ENCODE results near the gene IPO13. TPM values are rescaled to one million over a fixed set of nuclear protein-coding genes. Genes with fewer than 3 reads are reported as not detected.

Gene IPO13
- total and polyA plus RNA-seq, 2 experiments from 2014 or later: 26.2 to 28.6 TPM

DNA sequence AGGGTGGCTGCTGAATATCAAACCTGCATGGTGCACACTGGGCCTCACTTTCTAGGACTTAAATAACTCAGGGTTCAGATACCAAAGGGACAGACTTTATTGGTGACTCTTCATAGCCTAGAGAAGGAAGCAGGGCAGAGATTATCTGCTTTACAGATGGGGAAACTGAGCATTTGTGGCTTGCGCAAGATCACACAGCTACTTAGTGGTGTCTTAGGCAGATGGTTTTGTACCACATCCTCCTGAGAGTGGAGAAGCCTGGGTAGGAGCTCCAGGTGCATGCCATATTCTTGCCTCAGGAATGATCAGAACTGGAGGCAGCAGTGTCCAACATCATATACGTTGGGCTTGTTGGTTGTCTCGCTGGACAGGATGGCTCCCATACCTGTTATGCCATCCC lies 16.3 kb downstream of the IPO13 start:
- Histone ChIP-seq H3K4me1 (ENCODE audit: low read depth) (no peaks in the 10 kb centered on the region), H3K27ac (no peak overlapping the region), H3K4me3 (no peak overlapping the region), H3K27me3 (no peaks in the 10 kb centered on the region), H3K9me3 (ENCODE audit: low read depth) (no peaks in the 10 kb centered on the region), H3K36me3 (peaks cover 13% of the 10 kb centered on the region)
- no peak for DNase-seq (ENCODE audit: low read depth in 1 of 2, low spot score in 1 of 2)
- TF ChIP-seq, protein P1, sequence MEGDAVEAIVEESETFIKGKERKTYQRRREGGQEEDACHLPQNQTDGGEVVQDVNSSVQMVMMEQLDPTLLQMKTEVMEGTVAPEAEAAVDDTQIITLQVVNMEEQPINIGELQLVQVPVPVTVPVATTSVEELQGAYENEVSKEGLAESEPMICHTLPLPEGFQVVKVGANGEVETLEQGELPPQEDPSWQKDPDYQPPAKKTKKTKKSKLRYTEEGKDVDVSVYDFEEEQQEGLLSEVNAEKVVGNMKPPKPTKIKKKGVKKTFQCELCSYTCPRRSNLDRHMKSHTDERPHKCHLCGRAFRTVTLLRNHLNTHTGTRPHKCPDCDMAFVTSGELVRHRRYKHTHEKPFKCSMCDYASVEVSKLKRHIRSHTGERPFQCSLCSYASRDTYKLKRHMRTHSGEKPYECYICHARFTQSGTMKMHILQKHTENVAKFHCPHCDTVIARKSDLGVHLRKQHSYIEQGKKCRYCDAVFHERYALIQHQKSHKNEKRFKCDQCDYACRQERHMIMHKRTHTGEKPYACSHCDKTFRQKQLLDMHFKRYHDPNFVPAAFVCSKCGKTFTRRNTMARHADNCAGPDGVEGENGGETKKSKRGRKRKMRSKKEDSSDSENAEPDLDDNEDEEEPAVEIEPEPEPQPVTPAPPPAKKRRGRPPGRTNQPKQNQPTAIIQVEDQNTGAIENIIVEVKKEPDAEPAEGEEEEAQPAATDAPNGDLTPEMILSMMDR (IDR thresholded peaks at IDR 0.05; ENCODE audit: low read depth, low read length): no peak

DNA sequence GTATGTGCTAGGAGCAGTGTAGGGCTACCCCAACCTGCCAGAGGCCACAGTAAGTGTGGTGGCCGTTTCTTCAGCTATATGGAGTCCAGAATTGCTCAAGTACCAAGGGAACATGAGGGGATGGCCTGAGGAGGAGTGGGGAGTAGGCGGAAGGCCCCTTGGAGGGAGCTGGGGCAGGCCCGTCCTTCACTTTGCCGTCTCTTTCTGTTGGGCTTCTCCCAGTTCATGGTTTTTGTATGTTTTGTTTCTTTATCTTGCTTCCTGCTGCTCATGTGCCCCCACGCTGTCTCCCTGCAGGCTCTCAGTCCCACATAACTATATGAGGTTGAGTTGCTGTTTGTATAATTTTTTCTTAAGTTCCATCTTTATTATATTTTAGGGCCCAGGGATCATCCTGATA lies 17.1 kb downstream of the IPO13 start:
- Histone ChIP-seq H3K4me1 (ENCODE audit: low read depth) (no peaks in the 10 kb centered on the region), H3K36me3 (peaks cover 9% of the 10 kb centered on the region), H3K4me3 (no peak overlapping the region), H3K9me3 (ENCODE audit: low read depth) (no peaks in the 10 kb centered on the region), H3K27ac (no peak overlapping the region), H3K27me3 (no peaks in the 10 kb centered on the region)
- DNase-seq (ENCODE audit: low read depth in 1 of 2, low spot score in 1 of 2): no peak
- TF ChIP-seq, protein P1 (IDR thresholded peaks at IDR 0.05; ENCODE audit: low read depth, low read length): no peak

DNA sequence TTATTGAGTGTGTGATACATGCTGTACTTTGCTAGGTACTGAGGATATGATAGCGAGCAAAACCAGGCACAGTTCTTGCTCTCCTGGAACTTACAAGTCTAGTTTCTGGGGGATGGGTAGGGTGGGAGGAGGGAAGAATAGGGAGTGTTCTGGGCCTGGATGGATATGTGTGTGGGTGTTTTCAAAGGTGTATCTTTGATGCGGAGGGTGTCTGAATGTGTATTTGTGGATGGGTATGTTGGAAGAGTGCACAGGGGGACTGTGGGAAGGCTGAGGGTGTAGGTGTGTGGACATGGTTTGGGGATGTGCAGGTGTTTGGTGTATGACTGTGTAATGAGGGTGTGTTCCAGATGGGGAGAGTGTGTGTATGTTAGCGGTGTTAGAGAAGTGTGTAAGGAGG lies 18.6 kb downstream of the IPO13 start:
- TF ChIP-seq, protein P1 (IDR thresholded peaks at IDR 0.05; ENCODE audit: low read depth, low read length): no peak
- H3K4me3 ChIP-seq: no peak overlapping the region
- H3K27ac ChIP-seq: no peak overlapping the region
- H3K9me3 ChIP-seq (ENCODE audit: low read depth): no peaks in the 10 kb centered on the region
- no peak for DNase-seq (ENCODE audit: low read depth in 1 of 2, low spot score in 1 of 2)
- peaks cover under 1% of the 10 kb centered on the region for H3K4me1 ChIP-seq (ENCODE audit: low read depth)
- no peaks in the 10 kb centered on the region for H3K27me3 ChIP-seq
- peaks cover 4% of the 10 kb centered on the region for H3K36me3 ChIP-seq

DNA sequence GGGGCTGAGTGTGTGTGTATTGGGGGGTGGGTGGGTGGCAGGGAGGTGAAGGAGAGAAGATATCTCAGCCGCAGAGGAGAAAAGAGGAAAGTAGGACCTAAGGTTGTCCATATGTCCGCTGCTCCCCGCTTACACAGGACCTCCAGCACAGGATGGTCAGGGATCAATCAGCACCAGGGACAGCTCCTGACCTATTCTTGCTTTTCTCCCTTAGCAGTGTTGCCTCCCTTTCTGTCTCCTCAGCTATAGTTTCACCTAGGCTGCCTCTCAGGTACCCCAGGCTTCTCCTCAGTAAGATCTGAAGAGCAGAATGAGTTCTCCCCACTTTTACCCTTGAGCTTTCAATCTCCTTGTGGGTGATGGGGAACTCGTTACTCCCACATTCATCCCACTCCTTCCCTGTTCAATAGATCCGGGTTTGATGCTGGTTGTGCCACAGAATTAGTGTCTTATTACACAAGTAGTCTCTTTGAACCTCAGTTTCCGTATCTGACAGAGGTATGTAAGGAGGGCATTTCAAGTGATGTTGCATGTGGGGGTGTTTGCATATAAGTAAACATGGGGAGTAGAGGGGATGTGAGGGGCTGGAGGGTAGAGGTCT lies 21.7 kb downstream of the IPO13 start:
- DNase-seq (ENCODE audit: low read depth in 1 of 2, low spot score in 1 of 2): peak; percentile 50 to 79
- Histone ChIP-seq H3K4me3 (no peak overlapping the region), H3K9me3 (ENCODE audit: low read depth) (no peaks in the 10 kb centered on the region), H3K4me1 (ENCODE audit: low read depth) (peaks cover 3% of the 10 kb centered on the region), H3K27ac (no peak overlapping the region), H3K27me3 (no peaks in the 10 kb centered on the region), H3K36me3 (no peaks in the 10 kb centered on the region)
- TF ChIP-seq, protein P1 (IDR thresholded peaks at IDR 0.05; ENCODE audit: low read depth, low read length): no peak

DNA sequence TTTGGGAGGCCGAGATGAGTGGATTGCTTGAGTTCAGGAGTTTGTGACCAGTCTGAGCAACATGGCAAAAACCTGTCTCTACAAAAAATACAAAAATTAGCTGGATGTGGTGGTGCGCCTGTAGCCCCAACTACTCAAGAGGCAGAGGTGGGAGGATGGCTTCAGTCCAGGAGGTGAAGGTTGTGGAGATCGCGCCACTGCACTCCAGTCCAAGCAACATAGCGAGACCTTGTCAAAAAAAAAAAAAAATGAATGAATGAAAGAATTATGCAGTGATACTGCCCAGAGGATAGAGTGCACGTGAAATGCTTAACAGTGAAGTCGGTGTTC lies 22.6 kb downstream of the IPO13 start:
- no peaks in the 10 kb centered on the region for H3K36me3 ChIP-seq
- peaks cover 3% of the 10 kb centered on the region for H3K4me1 ChIP-seq (ENCODE audit: low read depth)
- DNase-seq (ENCODE audit: low read depth in 1 of 2, low spot score in 1 of 2): no peak
- peak overlapping the region; percentile 8 for H3K4me3 ChIP-seq
- no peaks in the 10 kb centered on the region for H3K9me3 ChIP-seq (ENCODE audit: low read depth)
- TF ChIP-seq, protein P1 (IDR thresholded peaks at IDR 0.05; ENCODE audit: low read depth, low read length): no peak
- no peaks in the 10 kb centered on the region for H3K27me3 ChIP-seq
- H3K27ac ChIP-seq: no peak overlapping the region
